ENCODE results near the gene CISTR.

GRCh38 chr12:53758081-53758729, 6.4 kb upstream of the CISTR start:
- TF ChIP-seq CTCF (IDR thresholded peaks at IDR 0.05) (no peak), POLR2A (IDR thresholded peaks at IDR 0.05) (no peak), POLR2AphosphoS5 (IDR thresholded peaks at IDR 0.05) (no peak), EP300 (IDR thresholded peaks at IDR 0.05) (no peak)

All from sigmoid colon (tissue), 4 donors.